HEK293 (cell line): ENCODE results near the gene GLIPR1.

Experiments used
- CTCF ChIA-PET: fragments of 350-600 bp; formaldehyde crosslinking; extraction: SDS; loops from one replicate; lab custom pipeline; 2021; ENCODE audit warnings: antibody characterized with exemption; lab: Yijun Ruan, JAX
- POLR2A ChIA-PET: fragments of 300-600 bp; formaldehyde crosslinking; extraction: SDS; loops from one replicate; lab custom pipeline; 2020; ENCODE audit warnings: antibody characterized with exemption, inconsistent platforms; lab: Yijun Ruan, JAX
- H3K27ac ChIP-seq: fragments of 200-500 bp; sonication (Bioruptor generic); 2 replicates; pipeline ENCODE4 v1.5.1; 2014; ENCODE audit warnings: low read depth, low read length, control low read depth, inconsistent platforms; ENCODE audit errors: extremely low read depth
- H3K36me3 ChIP-seq, 2 experiments: fragments of 200-500 bp in 1 of 2; sonication (Bioruptor generic) in 1 of 2; 1 replicate in 1 of 2; 2 replicates in 1 of 2; pipeline ENCODE4 v1.5.1; 2014 to 2017; ENCODE audit warnings: inconsistent platforms in 2 of 2, low read length in 2 of 2; ENCODE audit not compliant: control insufficient read depth in 2 of 2, insufficient read depth in 1 of 2
- H3K4me1 ChIP-seq: fragments of 200-500 bp; sonication (Bioruptor generic); 2 replicates; pipeline ENCODE4 v1.5.1; 2014; ENCODE audit warnings: mild to moderate bottlenecking, low read length, inconsistent platforms; ENCODE audit not compliant: control insufficient read depth, insufficient read depth
- H3K4me3 ChIP-seq: 2 replicates; pipeline ENCODE4 v1.5.1; 2011; ENCODE audit warnings: low read depth, mild to moderate bottlenecking, control low read depth, low read length, moderate library complexity
- H3K9me3 ChIP-seq: fragments of 200-500 bp; sonication (Bioruptor generic); 2 replicates; pipeline ENCODE4 v1.5.1; 2014; ENCODE audit warnings: low read depth, low read length, inconsistent platforms; ENCODE audit not compliant: control insufficient read depth, insufficient read depth
- BCL11A ChIP-seq: fragments of 450-650 bp; formaldehyde crosslinking; IDR thresholded peaks from 2 replicates; pipeline ENCODE4 v1.5.1; 2016; ENCODE audit warnings: low read depth, missing biosample characterization, missing genetic modification characterization
- HIC1 ChIP-seq: fragments of 450-650 bp; formaldehyde crosslinking; IDR thresholded peaks from 2 replicates; pipeline ENCODE4 v1.5.1; 2016; ENCODE audit warnings: missing biosample characterization, missing genetic modification characterization
- HOXC10 ChIP-seq: sonication (generic); formaldehyde crosslinking; IDR thresholded peaks from 2 replicates; pipeline ENCODE4 v1.8.1; 2023; ENCODE audit warnings: mild to moderate bottlenecking, missing genetic modification reagents
- KLF1 ChIP-seq: fragments of 450-650 bp; formaldehyde crosslinking; IDR thresholded peaks from 2 replicates; pipeline ENCODE4 v1.5.1; 2016; ENCODE audit warnings: missing biosample characterization, missing genetic modification characterization
- PRDM4 ChIP-seq: fragments of 450-650 bp; formaldehyde crosslinking; IDR thresholded peaks from 2 replicates; pipeline ENCODE4 v1.5.1; 2017; ENCODE audit warnings: missing biosample characterization, missing genetic modification characterization
- WT1 ChIP-seq: fragments of 450-650 bp; formaldehyde crosslinking; IDR thresholded peaks from 2 replicates; pipeline ENCODE4 v1.5.1; 2016; ENCODE audit warnings: missing biosample characterization, missing genetic modification characterization
- ZFHX2 ChIP-seq: fragments of 450-650 bp; formaldehyde crosslinking; conservative IDR thresholded peaks from 2 replicates; pipeline ENCODE4 v1.5.1; 2016; ENCODE audit warnings: missing biosample characterization, missing genetic modification characterization
- ZNF114 ChIP-seq: fragments of 450-650 bp; formaldehyde crosslinking; IDR thresholded peaks from 2 replicates; pipeline ENCODE4 v1.5.0; 2017; ENCODE audit warnings: missing biosample characterization, missing genetic modification characterization
- ZNF214 ChIP-seq: fragments of 450-650 bp; formaldehyde crosslinking; IDR thresholded peaks from 2 replicates; pipeline ENCODE4 v1.5.1; 2017; ENCODE audit warnings: missing biosample characterization, mild to moderate bottlenecking, missing genetic modification characterization, borderline replicate concordance
- ZNF426 ChIP-seq: fragments of 450-650 bp; formaldehyde crosslinking; IDR thresholded peaks from 2 replicates; pipeline ENCODE4 v1.5.1; 2017; ENCODE audit warnings: missing biosample characterization, missing genetic modification characterization, mild to moderate bottlenecking, inconsistent platforms, moderate library complexity
- ZNF510 ChIP-seq: fragments of 450-650 bp; formaldehyde crosslinking; IDR thresholded peaks from 2 replicates; pipeline ENCODE4 v1.5.1; 2018; ENCODE audit warnings: mild to moderate bottlenecking, missing genetic modification characterization, missing biosample characterization; ENCODE audit not compliant: insufficient replicate concordance
- ZNF521 ChIP-seq: fragments of 450-650 bp; formaldehyde crosslinking; IDR thresholded peaks from 2 replicates; pipeline ENCODE4 v1.5.1; 2017; ENCODE audit warnings: missing biosample characterization, mild to moderate bottlenecking, missing genetic modification characterization
- ZNF600 ChIP-seq: fragments of 450-650 bp; formaldehyde crosslinking; IDR thresholded peaks from 2 replicates; pipeline ENCODE4 v1.5.1; 2016; ENCODE audit warnings: missing biosample characterization, missing genetic modification characterization
- ZNF707 ChIP-seq: fragments of 450-650 bp; formaldehyde crosslinking; IDR thresholded peaks from 2 replicates; pipeline ENCODE4 v1.5.1; 2016; ENCODE audit warnings: missing biosample characterization, missing genetic modification characterization
- ZNF791 ChIP-seq: fragments of 450-650 bp; formaldehyde crosslinking; IDR thresholded peaks from 2 replicates; pipeline ENCODE4 v1.5.1; 2016; ENCODE audit warnings: missing biosample characterization, missing genetic modification characterization
- ZNF843 ChIP-seq: fragments of 450-650 bp; formaldehyde crosslinking; IDR thresholded peaks from 2 replicates; pipeline ENCODE4 v1.5.1; 2016; ENCODE audit warnings: missing biosample characterization, missing genetic modification characterization
- TF ChIP-seq, protein P1 (sequence below): fragments of 450-650 bp; formaldehyde crosslinking; IDR thresholded peaks from 2 replicates; pipeline ENCODE4 v1.5.1; 2017; ENCODE audit warnings: missing biosample characterization, missing genetic modification characterization
- TF ChIP-seq, protein P2 (sequence below): fragments of 450-650 bp; formaldehyde crosslinking; IDR thresholded peaks from 2 replicates; pipeline ENCODE4 v1.5.1; 2016; ENCODE audit warnings: missing biosample characterization, missing genetic modification characterization
- TF ChIP-seq, protein P3 (sequence below): fragments of 450-650 bp; formaldehyde crosslinking; IDR thresholded peaks from 2 replicates; pipeline ENCODE4 v1.5.1; 2016; ENCODE audit warnings: missing biosample characterization, missing genetic modification characterization, borderline replicate concordance
- TF ChIP-seq, protein P4 (sequence below): fragments of 450-650 bp; formaldehyde crosslinking; IDR thresholded peaks from 2 replicates; pipeline ENCODE4; 2016; ENCODE audit warnings: missing biosample characterization, missing genetic modification characterization

Gene GLIPR1

GRCh38 chr12:75479963-75480461, 543 bp upstream of the GLIPR1 start (continued):
- TF ChIP-seq HIC1 (tag by site-specific recombination), result 0 out of 2 replicates have a peak, but pooled peaks have one; percentile 34

- CTCF ChIA-PET, result interaction anchor here (0.6 to 0.7 kb wide), 2 partner anchors 152 to 976 kb away, joined by 4 to 6 read pairs; no protein-coding TSS in a partner anchor
- Histone ChIP-seq H3K27ac (no peak overlapping the region), H3K4me3 (peak overlapping the region; percentile 13)
Observed at GRCh38 chr12:75481013-75481705, 604 bp downstream of the GLIPR1 start.

More at GRCh38 chr12:75481013-75481705, 604 bp downstream of the GLIPR1 start:
- Histone ChIP-seq H3K9me3 (no peaks in the 10 kb centered on the region), H3K36me3 (no peaks in the 10 kb centered on the region), H3K4me1 (0 out of 2 replicates have a peak, but pooled peaks cover 5% of the 10 kb centered on the region)
- POLR2A ChIA-PET, result interaction anchor here (0.7 to 0.8 kb wide), 2 partner anchors 90 to 447 kb away, joined by 3 read pairs; partner anchors contain the start of gene GLIPR1L2
- TF ChIP-seq, protein P1, sequence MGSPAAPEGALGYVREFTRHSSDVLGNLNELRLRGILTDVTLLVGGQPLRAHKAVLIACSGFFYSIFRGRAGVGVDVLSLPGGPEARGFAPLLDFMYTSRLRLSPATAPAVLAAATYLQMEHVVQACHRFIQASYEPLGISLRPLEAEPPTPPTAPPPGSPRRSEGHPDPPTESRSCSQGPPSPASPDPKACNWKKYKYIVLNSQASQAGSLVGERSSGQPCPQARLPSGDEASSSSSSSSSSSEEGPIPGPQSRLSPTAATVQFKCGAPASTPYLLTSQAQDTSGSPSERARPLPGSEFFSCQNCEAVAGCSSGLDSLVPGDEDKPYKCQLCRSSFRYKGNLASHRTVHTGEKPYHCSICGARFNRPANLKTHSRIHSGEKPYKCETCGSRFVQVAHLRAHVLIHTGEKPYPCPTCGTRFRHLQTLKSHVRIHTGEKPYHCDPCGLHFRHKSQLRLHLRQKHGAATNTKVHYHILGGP, result no peak
- TF ChIP-seq ZFHX2 (tag by site-specific recombination) (no peak), BCL11A (tag by site-specific recombination) (no peak), ZNF600 (tag by site-specific recombination) (no peak), HOXC10 (no peak), ZNF843 (no peak), ZNF214 (tag by site-specific recombination) (no peak), PRDM4 (tag by site-specific recombination) (no peak), WT1 (tag by site-specific recombination) (no peak), ZNF426 (tag by site-specific recombination) (no peak), KLF1 (no peak), ZNF114 (tag by site-specific recombination) (no peak), ZNF707 (tag by site-specific recombination) (no peak), ZNF510 (tag by site-specific recombination) (no peak), ZNF791 (tag by site-specific recombination) (no peak), ZNF521 (no peak)
- TF ChIP-seq, protein P2, sequence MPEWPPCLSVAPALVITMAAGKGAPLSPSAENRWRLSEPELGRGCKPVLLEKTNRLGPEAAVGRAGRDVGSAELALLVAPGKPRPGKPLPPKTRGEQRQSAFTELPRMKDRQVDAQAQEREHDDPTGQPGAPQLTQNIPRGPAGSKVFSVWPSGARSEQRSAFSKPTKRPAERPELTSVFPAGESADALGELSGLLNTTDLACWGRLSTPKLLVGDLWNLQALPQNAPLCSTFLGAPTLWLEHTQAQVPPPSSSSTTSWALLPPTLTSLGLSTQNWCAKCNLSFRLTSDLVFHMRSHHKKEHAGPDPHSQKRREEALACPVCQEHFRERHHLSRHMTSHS (tag by site-specific recombination), result no peak
- TF ChIP-seq, protein P3, sequence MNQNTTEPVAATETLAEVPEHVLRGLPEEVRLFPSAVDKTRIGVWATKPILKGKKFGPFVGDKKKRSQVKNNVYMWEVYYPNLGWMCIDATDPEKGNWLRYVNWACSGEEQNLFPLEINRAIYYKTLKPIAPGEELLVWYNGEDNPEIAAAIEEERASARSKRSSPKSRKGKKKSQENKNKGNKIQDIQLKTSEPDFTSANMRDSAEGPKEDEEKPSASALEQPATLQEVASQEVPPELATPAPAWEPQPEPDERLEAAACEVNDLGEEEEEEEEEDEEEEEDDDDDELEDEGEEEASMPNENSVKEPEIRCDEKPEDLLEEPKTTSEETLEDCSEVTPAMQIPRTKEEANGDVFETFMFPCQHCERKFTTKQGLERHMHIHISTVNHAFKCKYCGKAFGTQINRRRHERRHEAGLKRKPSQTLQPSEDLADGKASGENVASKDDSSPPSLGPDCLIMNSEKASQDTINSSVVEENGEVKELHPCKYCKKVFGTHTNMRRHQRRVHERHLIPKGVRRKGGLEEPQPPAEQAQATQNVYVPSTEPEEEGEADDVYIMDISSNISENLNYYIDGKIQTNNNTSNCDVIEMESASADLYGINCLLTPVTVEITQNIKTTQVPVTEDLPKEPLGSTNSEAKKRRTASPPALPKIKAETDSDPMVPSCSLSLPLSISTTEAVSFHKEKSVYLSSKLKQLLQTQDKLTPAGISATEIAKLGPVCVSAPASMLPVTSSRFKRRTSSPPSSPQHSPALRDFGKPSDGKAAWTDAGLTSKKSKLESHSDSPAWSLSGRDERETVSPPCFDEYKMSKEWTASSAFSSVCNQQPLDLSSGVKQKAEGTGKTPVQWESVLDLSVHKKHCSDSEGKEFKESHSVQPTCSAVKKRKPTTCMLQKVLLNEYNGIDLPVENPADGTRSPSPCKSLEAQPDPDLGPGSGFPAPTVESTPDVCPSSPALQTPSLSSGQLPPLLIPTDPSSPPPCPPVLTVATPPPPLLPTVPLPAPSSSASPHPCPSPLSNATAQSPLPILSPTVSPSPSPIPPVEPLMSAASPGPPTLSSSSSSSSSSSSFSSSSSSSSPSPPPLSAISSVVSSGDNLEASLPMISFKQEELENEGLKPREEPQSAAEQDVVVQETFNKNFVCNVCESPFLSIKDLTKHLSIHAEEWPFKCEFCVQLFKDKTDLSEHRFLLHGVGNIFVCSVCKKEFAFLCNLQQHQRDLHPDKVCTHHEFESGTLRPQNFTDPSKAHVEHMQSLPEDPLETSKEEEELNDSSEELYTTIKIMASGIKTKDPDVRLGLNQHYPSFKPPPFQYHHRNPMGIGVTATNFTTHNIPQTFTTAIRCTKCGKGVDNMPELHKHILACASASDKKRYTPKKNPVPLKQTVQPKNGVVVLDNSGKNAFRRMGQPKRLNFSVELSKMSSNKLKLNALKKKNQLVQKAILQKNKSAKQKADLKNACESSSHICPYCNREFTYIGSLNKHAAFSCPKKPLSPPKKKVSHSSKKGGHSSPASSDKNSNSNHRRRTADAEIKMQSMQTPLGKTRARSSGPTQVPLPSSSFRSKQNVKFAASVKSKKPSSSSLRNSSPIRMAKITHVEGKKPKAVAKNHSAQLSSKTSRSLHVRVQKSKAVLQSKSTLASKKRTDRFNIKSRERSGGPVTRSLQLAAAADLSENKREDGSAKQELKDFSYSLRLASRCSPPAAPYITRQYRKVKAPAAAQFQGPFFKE (tag by site-specific recombination), result no peak
- TF ChIP-seq, protein P4, sequence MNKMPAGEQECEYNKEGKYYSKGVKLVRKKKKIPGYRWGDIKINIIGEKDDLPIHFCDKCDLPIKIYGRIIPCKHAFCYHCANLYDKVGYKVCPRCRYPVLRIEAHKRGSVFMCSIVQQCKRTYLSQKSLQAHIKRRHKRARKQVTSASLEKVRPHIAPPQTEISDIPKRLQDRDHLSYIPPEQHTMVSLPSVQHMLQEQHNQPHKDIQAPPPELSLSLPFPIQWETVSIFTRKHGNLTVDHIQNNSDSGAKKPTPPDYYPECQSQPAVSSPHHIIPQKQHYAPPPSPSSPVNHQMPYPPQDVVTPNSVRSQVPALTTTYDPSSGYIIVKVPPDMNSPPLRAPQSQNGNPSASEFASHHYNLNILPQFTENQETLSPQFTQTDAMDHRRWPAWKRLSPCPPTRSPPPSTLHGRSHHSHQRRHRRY, result no peak
